Activated effector memory CD4-positive, alpha-beta T cell treated with Interleukin-2 at 50 U/mL for 16 hours (primary cell): ENCODE results near the gene SLC3A2.
"Not testable (repeated sequence)": the region's sequence is repeated elsewhere in the genome, so short reads cannot be mapped to it uniquely, and the experiment has no call there.

Source experiments
- DNase-seq: peaks from one replicate; pipeline ENCODE4 v3.0.0-alpha.2; 2020

Gene SLC3A2

GRCh38 chr11:62880803-62881578 is at the start of gene SLC3A2:
SLC3A2 (plus strand) TSS chr11:62880896; CDS start chr11:62881024, 128 bp downstream.
- DNase-seq, result peak; percentile 84

DNA sequence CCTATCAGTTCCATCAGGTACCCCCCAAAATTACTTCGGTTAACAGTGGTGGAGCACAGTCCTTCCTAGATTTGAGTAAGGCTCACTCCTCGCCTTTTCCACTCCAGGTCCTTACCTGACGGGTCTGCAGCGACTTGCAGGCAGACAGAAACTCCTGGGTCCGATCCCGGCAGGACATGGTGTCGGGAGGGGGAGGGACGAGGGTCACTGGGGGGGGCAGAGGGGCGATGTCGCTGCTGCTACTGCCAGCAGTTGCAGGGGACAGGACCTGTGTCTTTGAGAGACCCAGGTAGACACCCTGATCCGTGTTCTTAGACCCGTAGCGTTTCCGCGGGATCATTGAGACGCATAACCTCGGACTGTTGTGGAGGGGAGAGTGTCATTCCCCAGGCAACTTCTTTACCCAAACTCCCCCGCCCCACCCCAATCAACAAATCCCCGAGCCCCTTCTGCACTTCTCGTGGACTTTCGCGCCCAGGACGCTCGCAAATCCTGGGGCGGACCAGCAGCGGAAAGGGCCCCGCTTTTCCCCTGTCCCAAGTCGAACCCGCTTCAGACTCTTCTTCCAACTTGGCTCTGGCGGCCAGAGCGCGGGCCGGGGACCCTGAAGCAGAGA is 49.7 kb upstream of the SLC3A2 start:
- DNase-seq, result no peak

DNA sequence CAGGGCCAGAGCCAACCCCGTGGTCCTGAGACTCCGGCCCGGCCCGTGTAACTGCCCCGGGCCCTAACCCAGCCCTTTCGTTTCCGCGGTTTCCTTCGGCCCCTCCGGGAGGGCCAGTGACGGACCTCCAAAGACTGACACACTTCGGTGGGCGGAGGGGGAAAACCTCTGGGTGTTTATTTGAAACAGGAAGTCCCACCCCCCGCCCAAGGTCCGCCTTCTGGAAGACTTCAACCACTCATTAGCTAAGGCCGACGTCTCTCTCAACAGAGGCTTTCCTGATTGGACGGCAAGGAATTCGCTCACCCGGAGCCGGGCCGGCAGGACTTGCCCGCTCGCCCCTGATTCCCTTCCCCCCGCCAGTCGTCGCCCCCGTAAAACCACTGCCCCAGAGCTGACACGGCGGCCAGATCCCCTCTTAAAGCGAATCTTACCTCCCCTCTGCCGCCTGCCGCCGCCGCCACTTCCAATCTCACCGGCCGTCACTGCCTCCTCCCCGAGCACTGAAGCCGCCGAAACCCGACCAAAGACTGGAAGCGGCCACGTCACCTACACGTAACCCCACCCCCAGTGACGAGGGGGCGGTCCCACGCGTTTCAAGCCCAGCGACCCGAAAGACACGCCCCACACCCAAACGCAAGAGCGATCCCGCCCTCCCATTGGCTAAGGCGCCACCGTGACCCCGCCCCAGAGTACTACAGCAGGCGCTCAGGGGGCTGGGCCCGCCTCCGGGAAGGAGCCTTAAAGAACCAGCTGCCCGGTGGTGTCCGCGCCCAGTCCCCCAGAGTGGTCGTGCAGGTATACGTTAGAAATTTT is 49.0 kb upstream of the SLC3A2 start, which contains the start of gene STX5:
STX5 (minus strand) TSS at position 532 of the 816 bp plus-strand sequence. CDS start 808 bp downstream, outside the sequence.
- DNase-seq, result peak; percentile 99

- no peak for DNase-seq
These were observed 48.1 kb upstream of the SLC3A2 start, which contains the start of gene TEX54 for GRCh38 chr11:62832336-62833234. TEX54 (minus strand) TSS chr11:62832841.

- DNase-seq, result no peak
These were observed 45.4 kb upstream of the SLC3A2 start for GRCh38 chr11:62835336-62835735.

DNA sequence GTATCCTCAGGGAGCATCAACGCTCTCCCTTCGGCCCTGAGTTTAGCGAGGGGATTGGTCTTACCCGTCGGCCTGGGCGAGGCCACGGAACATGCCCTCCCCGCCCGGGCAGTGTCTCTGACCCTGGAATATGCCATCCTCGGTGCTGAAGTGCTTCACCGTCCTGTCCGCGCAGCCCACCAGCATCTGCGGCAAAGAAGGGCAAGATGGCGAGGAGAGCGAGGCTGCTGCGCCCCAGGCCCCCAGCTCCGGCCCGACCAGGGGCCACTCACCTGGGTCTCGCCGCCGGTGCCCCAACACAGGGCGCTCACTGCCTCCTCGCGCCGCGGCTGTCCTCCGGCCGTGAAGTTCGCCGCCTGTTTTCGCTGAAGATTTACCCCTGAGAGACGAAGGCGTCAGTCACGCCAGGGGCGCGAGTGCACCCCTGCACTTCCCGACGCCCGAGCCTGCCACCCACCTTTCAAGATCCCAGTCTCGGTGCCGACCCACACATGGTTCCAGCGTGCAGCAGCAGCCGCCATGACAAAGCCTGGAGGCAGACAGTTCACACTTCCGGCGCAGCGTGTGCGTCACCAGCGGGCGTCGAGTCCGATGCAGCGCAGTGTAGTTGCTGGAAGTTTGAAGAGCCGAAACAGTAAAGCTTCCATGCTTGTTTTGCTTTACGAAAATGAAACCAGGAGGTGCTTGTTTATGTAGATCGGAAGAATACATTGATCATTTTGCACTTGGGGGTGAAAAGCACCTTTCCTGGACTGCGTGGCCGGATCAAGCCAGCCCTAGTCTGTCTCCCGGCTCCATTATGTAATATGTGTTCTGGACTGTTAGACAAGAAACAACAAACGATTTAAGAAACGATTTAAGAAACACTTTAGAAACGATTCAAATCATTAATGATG is 41.4 kb upstream of the SLC3A2 start, which contains the start of gene WDR74:
WDR74 (minus strand) TSS at position 541 of the 896 bp plus-strand sequence; CDS start at position 521, 20 bp downstream.
- DNase-seq, result peak; percentile 86

- DNase-seq, result peak; percentile 56
These were observed 39.9 kb upstream of the SLC3A2 start for GRCh38 chr11:62840721-62841360.

GRCh38 chr11:62841361-62842170 is 39.1 kb upstream of the SLC3A2 start:
- peak; percentile 78 for DNase-seq

- no peak for DNase-seq
These were observed 38.4 kb upstream of the SLC3A2 start for GRCh38 chr11:62842171-62842741.

DNA sequence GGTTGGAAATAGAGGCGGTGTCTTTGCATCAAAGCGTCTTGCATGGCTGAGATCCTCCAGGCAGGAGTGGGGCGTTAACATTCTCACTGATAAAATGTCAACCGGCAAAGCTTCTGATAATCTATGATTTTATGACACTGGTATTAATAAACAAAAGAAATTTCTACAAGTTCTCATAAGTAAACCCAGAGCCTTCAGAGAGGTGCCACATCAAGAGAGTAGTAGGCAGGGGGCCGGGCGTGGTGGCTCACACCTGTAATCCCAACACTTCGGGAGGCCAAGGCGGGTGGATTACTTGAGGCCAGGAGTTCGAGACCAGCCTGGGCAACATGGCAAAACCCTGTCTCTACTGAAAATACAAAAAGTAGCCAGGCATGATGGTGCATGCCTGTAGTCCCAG is 37.8 kb upstream of the SLC3A2 start:
- DNase-seq, result not testable (repeated sequence)

DNA sequence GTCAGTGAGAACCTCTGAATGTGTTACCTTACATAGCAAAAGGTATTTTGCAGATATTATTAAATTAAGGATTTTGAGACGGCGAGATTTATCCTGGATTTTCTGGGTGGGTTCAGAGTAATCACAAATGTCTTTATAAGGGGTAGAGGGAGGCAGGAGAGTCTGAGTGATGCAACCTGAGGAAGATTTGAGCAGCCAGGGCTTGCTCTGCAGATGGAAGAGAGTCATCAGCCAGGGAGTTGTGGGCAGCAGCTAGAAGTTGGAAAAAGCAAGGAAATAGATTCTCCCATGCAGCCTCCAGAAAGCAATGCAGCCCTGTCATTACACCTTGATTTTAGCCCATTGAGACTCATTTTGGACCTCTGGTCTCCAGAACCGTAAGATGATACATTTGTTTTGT is 37.2 kb upstream of the SLC3A2 start:
- DNase-seq, result no peak

GRCh38 chr11:62844154-62844553 is 36.5 kb upstream of the SLC3A2 start:
- DNase-seq, result no peak

GRCh38 chr11:62846177-62846576 is 34.5 kb upstream of the SLC3A2 start:
- DNase-seq, result no peak

- no peak for DNase-seq
These were observed 32.9 kb upstream of the SLC3A2 start for GRCh38 chr11:62847767-62848314.

DNA sequence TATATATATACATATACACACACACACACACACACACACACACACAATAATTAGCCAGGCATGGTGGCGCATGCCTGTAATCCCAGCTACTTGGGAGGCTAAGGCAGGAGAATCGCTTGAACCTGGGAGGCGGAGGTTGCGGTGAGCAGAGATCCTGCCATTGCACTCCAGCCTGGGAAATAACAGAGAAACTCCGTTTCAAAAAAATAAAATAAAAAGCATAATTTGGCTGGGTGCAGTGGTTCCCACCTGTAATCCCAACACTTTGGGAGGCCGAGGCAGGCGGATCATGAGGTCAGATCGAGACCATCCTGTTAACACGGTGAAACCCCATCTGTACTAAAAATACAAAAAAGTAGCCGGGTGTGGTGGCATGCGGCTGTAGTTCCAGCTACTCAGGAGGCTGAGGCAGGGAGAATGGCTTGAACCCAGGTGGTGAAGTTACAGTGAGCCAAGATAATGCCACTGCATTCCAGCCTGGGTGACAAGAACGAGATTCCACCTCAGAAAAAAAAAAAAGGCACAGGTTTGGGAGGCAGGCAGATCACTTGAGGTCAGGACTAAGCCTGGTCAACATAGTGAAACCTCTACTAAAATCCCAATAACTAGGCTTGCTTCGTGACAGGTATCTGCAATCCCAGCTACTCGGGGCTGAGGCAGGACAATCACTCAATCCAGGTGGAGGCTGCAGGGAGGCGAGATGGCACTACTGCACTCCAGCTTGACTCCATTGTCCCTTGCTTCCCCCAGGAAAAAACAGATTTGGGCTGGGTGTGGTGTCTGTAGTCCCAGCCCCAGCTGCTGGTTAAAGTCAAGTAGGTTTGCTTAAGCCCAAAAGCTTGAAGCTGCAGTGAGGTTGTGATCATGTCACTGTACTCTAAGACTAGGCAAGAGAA is 29.5 kb upstream of the SLC3A2 start:
- no peak for DNase-seq

DNA sequence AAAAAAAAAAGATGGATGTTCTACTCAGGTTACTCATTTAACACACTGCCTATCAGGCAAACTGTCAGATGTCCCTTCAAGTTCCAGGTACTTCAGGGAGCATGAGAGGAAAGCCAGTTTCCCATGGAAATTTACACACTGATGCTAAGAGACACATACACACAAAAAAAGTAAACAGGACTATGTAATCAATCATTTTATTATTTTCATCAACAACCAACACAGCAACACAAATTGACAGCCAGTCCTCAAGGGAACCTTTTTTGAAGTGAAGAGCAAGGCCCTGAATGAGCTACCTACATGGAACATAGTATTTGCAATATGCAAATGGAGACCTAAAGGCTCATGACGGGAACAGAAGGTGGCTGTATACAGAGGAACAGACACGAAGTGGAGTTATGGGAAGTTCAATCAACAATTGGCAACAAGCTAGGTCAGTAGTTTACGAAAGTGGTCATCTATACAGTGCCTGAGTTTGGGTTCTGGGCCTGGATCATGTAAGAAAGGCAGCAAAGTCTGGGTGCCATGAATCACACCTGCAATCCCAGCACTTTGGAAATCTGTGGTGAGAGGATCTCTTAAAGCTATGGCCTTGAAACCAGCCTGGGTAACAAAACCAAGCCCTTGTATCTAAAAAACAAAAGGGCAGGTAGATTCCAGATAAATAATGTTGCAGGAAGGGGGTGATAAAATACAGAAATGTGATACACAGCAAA is 28.7 kb upstream of the SLC3A2 start:
- no peak for DNase-seq

DNA sequence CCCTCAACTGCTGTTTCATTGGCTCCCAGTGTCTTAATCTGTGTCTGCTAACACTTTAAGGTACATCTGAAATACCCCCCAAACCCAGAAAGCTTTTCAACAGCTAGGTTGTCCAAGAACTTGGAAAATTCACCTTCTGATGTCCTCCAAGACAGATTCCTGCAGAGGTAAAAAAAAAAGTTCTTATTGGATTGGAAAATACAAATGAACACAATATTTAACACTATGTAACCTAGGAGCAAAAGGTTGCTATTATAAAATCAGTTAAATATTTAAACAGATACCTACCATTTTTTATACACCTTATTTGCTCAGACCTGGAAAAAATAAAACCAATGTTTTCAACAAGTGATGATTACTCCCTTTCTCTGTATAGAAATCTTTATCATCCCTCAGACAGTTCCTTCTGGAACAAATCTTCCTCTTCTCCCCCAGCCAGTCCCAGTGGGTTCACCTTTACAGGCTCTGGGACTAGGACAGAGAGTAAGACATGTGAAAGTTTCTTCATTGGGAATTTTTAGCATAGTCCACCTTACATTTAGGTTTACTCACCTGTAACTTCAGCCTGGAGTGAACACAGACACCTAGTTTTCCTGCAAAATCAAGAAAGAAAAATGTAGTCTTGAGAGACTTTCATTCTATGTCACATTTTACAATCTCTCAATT is 28.0 kb upstream of the SLC3A2 start:
- DNase-seq, result no peak
